Fibroblast of skin of right biceps (primary cell): ENCODE data around the gene DNM3.
"Not testable (repeated sequence)": the region's sequence is repeated elsewhere in the genome, so short reads cannot be mapped to it uniquely, and the experiment has no call there.

Experiments used
- DNase-seq: peaks from one replicate; pipeline ENCODE4 v3.0.0-alpha.2; 2013

The DNM3 gene

GRCh38 chr1:171984850-171985485 is 143.7 kb downstream of the DNM3 start:
- DNase-seq: peak; percentile 41

DNA sequence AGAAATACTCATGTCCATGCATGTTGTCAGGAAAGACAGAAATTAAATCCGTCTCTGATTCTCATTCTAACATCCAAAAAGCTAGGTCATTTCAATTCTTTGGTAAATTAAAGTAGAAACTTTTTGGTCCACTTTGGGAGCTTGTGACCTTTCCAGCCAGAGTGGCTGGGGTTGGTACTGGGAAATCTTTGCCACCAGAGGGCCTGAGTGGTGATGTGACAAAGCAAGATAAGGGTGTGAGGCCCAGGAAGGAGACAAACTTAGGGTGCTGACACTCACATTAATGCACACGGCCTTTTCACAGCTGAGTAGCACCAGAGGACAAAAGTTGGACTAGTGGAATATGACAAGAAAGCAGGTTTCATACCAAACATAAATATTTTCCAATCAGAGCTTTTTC is 144.3 kb downstream of the DNM3 start:
- no peak for DNase-seq

DNA sequence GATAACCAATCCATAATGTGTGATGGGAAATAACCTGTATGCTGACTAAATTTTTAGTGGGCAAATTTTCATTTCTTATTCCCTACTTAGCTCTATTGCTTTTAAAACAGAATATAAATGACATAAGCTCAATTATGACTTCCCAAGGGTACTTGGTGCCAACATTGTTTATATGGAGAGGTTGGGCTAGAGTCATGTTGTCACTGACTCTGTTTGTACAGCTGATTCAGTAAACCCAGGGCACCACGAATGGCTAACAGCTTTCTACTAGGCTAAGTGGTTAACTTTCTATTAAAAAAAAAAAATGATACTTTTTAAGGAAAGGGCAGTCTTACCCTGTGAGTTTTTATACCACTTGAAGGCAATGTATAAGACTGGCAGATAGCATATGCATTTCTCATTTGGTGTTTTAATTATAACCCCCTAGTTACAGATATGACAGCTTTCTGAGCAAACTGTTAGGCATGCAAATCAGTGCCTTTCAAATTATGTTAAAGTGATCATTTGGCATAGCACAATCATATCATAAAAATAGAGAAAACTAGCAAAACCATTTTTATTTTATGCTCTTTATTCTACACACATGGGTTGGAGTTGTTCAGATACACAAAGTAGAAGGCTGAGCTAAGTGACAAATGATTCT is 147.1 kb downstream of the DNM3 start:
- no peak for DNase-seq

- DNase-seq: no peak
Observed at GRCh38 chr1:171990371-171990770, 149.1 kb downstream of the DNM3 start.

GRCh38 chr1:171994293-171994692 is 153.0 kb downstream of the DNM3 start:
- DNase-seq: no peak

- no peak for DNase-seq
Observed at GRCh38 chr1:171995573-171995972, 154.3 kb downstream of the DNM3 start.

GRCh38 chr1:171997936-171998335 is 156.6 kb downstream of the DNM3 start:
- DNase-seq: no peak

DNA sequence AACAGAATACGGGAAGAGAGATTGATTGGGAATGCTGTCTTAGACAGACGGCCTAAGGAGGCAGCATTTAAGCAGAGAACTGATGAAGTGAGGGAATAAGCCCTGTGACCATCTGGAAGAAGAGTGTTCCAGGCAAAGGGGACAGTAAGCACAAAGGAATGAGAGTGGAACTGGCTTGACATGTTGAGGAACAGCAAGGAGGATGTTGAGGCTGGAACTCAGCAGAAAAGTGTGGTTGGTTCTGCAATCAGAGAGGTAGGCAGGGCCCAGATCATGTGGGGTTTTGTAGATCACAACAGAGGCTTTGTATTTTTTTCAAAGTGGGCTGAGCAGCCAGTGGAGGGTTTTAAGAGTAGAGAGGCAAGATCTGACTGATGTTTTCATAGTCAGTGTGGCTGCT is 157.4 kb downstream of the DNM3 start:
- DNase-seq: peak; percentile 42

DNA sequence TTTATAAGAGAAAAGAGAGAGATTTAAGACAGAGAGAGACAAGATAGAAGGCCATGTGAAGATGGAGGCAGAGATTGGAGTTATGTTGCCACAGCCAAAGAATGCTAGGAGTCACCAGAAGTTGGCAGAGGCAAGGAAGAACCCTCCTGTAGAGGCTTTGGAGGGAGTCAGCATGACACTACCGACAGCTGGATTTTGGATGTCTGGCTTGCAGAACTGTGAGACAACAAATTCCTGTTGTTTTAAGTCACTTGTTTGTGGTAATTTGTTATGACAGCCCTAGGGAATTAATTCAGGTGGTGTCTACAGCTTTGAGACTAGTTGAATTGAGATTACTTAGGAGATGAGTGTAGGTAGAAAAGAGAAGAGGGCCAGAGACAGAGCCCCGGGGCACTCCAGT is 158.5 kb downstream of the DNM3 start:
- DNase-seq: peak; percentile 49

DNA sequence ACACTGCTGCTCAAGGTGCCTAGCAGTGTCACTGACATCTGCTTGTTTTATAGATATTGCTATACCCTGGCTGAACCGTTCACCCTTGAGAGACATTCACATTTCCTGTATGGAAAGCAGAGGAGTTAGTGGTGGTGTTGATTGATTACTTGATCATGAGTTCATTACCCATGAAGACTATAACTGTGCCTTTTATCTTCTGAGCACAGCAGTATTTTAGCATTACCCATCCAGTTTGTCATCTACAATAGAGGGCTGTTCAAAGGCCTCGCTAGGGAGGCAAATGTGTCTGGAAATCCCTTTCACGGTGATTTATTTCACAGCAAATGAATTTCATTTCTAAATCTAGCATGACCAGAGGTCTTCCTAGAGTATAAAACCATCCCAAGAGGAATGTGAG is 160.0 kb downstream of the DNM3 start:
- no peak for DNase-seq

- DNase-seq: peak; percentile 65
Observed at GRCh38 chr1:172002725-172003345, 161.5 kb downstream of the DNM3 start.

- peak; percentile 51 for DNase-seq
Observed at GRCh38 chr1:172003766-172004530, 162.7 kb downstream of the DNM3 start.

GRCh38 chr1:172004671-172005070 is 163.4 kb downstream of the DNM3 start:
- no peak for DNase-seq

GRCh38 chr1:172005856-172006255 is 164.6 kb downstream of the DNM3 start:
- DNase-seq: peak; percentile 73

- DNase-seq: no peak
Observed at GRCh38 chr1:172006660-172007059, 165.4 kb downstream of the DNM3 start.

DNA sequence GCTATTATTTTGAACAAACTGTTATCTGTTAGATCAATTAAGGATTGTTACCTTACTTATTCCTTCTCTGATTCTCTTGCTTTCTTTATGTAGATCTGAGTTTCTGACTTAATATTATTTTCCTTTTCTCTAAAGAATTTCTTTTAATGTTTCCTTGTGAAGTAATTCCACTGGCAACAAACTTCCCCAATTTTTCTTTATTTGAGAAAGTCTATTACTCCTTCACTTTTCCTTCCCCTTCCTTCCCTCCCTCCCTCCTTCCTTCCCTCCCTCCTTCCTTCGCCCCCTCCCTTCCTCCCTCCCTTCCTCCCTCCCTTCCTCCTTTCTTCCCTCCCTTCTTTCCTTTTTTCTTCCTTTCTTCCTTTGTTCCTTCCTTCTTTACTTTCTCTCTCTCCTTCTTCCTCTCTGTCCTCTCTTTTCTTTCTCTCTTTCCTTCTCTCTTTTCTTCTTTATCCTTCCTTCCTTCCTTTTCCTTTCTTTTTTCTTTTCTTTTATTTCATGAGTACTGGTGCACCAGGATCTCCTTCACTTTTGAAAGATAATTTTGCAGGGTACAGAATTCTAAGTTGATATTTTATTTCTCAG is 177.5 kb downstream of the DNM3 start:
- DNase-seq: no peak

DNA sequence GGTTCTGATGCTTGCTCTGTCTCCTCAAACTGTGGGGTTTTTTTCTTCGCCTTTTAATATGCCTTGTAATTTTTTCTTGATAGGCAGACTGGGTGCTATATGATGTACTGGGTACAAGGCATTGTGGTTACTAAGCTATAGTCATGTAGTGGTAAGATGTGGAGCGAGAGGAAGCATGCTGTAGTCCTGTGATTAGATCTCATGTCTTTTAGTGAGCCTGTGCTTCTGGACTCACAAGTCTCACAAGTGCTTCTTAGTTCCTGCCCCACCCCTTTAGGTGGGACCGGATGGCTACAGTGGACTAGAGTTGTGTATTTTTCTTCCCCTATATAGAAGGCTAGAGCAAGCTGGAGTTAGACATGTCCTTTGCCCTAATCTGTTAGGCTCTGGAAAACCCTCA is 178.7 kb downstream of the DNM3 start:
- no peak for DNase-seq

DNA sequence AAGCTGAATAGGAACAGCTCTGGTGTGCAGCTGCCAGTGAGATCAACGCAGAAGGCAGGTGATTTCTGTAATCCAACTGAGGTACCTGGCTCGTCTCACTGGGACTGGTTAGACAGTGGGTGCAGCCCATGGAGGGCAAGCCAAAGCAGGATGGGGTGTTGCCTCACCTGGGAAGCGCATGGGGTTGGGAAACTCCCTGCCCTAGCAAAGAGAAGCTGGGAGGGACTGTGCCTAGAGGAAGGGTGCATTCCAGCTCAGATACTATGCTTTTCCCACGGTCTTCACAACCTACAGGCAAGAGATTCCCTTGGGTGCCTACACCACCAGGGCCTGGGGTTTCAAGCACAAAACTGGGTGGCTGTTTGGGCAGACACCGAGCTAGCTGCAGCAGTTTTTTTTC is 183.2 kb downstream of the DNM3 start:
- DNase-seq: no peak

DNA sequence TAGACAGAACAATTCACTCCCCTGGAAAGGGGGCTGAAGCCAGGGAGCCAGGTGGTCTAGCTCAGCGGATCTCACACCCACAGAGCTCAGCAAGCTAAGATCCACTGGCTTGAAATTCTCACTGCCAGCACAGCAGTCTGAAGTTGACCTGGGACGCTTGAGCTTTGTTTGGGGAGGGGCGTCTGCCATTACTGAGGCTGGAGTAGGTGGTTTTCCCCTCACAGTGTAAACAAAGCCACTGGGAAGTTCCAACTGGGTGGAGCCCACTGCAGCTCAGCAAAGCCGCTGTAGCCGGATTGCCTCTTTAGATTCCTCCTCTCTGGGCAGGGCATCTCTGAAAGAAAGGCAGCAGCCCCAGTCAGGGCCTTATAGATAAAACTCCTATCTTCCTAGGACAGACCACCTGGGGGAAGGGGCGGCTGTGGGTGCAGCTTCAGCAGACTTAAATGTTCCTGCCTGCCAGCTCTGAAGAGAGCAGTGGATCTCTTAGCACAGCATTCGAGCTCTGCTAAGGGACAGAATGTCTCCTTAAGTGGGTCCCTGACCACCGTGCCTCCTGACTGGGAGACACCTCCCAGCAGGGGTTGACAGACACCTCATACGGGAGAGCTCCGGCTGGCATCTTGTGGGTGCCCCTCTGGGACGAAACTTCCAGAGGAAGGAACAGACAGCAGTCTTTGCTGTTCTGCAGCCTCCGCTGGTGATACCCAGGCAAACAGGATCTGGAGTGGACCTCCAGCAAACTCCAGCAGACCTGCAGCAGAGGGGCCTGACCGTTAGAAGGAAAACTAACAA is 183.8 kb downstream of the DNM3 start:
- DNase-seq: not testable (repeated sequence)

DNA sequence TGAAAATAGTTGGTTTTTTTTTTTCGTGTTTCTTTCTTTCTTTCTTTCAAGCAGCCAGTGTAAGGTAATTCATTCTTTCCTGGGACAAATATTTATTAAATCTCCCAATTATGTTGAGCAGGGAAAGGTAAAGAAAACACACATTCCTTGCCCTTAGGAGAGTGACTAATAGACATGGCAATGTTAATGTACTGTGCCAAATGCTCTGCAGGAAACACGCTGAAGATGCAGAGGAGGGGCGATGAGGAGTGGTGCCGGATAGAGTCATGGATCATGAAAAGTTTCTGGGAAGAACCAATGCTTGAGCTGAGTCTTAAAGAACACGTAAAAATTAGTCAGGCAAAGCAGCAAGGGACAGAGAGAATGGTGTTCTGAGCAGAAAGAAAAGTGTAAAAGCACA is 199.2 kb downstream of the DNM3 start:
- DNase-seq: peak; percentile 66

GRCh38 chr1:172041102-172041501 is 199.8 kb downstream of the DNM3 start:
- DNase-seq: no peak

GRCh38 chr1:172041742-172042141 is 200.4 kb downstream of the DNM3 start:
- DNase-seq: peak; percentile 39
